HG03025 (cell line): ENCODE results near the gene SLC39A10.
A peak's percentile ranks its signal among the peaks of the same experiment; 100 is the strongest.
"Not testable (repeated sequence)": the region's sequence is repeated elsewhere in the genome, so short reads cannot be mapped to it uniquely, and the experiment has no call there.

Experiments
- ATAC-seq: cut with Tn5 transposase; IDR thresholded peaks from one replicate; pipeline ENCODE4 v1.9.1; 2021; ENCODE audit warnings: mild to moderate bottlenecking, moderate library complexity; ENCODE audit not compliant: unreplicated experiment, low FRiP score

SLC39A10 gene

GRCh38 chr2:195642679-195643068 is 14.4 kb upstream of the SLC39A10 start:
- no peak for ATAC-seq

- ATAC-seq, result not testable (repeated sequence)
Observed at GRCh38 chr2:195644708-195645107, 12.3 kb upstream of the SLC39A10 start.

GRCh38 chr2:195645413-195645812 is 11.6 kb upstream of the SLC39A10 start:
- no peak for ATAC-seq

- ATAC-seq, result no peak
Observed at GRCh38 chr2:195646424-195646823, 10.6 kb upstream of the SLC39A10 start.

- no peak for ATAC-seq
Observed at GRCh38 chr2:195647302-195647701, 9.7 kb upstream of the SLC39A10 start.

GRCh38 chr2:195648370-195648769 is 8.7 kb upstream of the SLC39A10 start:
- ATAC-seq, result not testable (repeated sequence)

GRCh38 chr2:195648787-195649186 is 8.2 kb upstream of the SLC39A10 start:
- no peak for ATAC-seq

GRCh38 chr2:195649629-195650190 is 7.3 kb upstream of the SLC39A10 start:
- peak; percentile 20 for ATAC-seq

GRCh38 chr2:195651046-195651445 is 6.0 kb upstream of the SLC39A10 start:
- no peak for ATAC-seq

- no peak for ATAC-seq
Observed at GRCh38 chr2:195652911-195653310, 4.1 kb upstream of the SLC39A10 start.

GRCh38 chr2:195656161-195656858 is 716 bp upstream of the SLC39A10 start:
- peak; percentile 35 for ATAC-seq

GRCh38 chr2:195657634-195658540 is 861 bp downstream of the SLC39A10 start:
- peak; percentile 26 for ATAC-seq

GRCh38 chr2:195658541-195658890 is 1.5 kb downstream of the SLC39A10 start:
- ATAC-seq, result no peak

GRCh38 chr2:195659114-195659513 is 2.1 kb downstream of the SLC39A10 start:
- no peak for ATAC-seq

- no peak for ATAC-seq
Observed at GRCh38 chr2:195659982-195660890, 3.2 kb downstream of the SLC39A10 start.

- ATAC-seq, result no peak
Observed at GRCh38 chr2:195662138-195662537, 5.1 kb downstream of the SLC39A10 start.

- no peak for ATAC-seq
Observed at GRCh38 chr2:195663007-195663406, 6.0 kb downstream of the SLC39A10 start.

GRCh38 chr2:195664528-195664927 is 7.5 kb downstream of the SLC39A10 start:
- ATAC-seq, result no peak

GRCh38 chr2:195665153-195665552 is 8.1 kb downstream of the SLC39A10 start:
- not testable (repeated sequence) for ATAC-seq

GRCh38 chr2:195666113-195666712 is 9.2 kb downstream of the SLC39A10 start:
- no peak for ATAC-seq
